WTC11 (cell line): Measurements from ENCODE around the gene ADCY2. TPM values are rescaled to one million over a fixed set of nuclear protein-coding genes. Genes with fewer than 3 reads are reported as not detected.
"Not testable (repeated sequence)": the region's sequence is repeated elsewhere in the genome, so short reads cannot be mapped to it uniquely, and the experiment has no call there.

ENCODE experiments used
- ATAC-seq: fragments of 200-7000 bp; cut with Tn5 transposase; 2 replicates; pipeline ENCODE4 v1.10.0; 2021; ENCODE audit warnings: mild to moderate bottlenecking, moderate library complexity
- CTCF ChIA-PET: fragments of 300-600 bp; sonication (Branson Sonifier 250); formaldehyde crosslinking; loops from one replicate; lab custom pipeline; 2021; ENCODE audit warnings: antibody characterized with exemption; lab: Charles Lee
- POLR2A ChIA-PET: fragments of 350-600 bp; sonication (Branson Sonifier 250); formaldehyde crosslinking; loops from one replicate; lab custom pipeline; 2021; ENCODE audit warnings: antibody characterized with exemption; lab: Charles Lee
- DNase-seq: peaks from one replicate; pipeline ENCODE4 v3.0.0; 2021; ENCODE audit warnings: low spot score
- H3K27ac Mint-ChIP-seq: 2 replicates; pipeline ENCODE4 v1.8.0; 2021; ENCODE audit warnings: mixed read lengths
- H3K27me3 Mint-ChIP-seq: 2 replicates; pipeline ENCODE4 v1.8.0; 2021; ENCODE audit warnings: low read depth, mild to moderate bottlenecking, moderate library complexity, mixed read lengths
- H3K36me3 Mint-ChIP-seq: 2 replicates; pipeline ENCODE4 v1.8.0; 2021; ENCODE audit warnings: mixed read lengths
- H3K4me1 Mint-ChIP-seq: 2 replicates; pipeline ENCODE4 v1.8.0; 2022; ENCODE audit warnings: mixed read lengths
- H3K4me3 Mint-ChIP-seq: 2 replicates; pipeline ENCODE4 v1.8.0; 2021; ENCODE audit warnings: mild to moderate bottlenecking, moderate library complexity, mixed read lengths
- H3K9me3 Mint-ChIP-seq: 2 replicates; pipeline ENCODE4 v1.8.0; 2021; ENCODE audit warnings: mixed read lengths
- CDX4 ChIP-seq: fragments of 250-450 bp; sonication (Bioruptor Pico); IDR thresholded peaks from 2 replicates; pipeline ENCODE4 v1.9.0; 2021; ENCODE audit warnings: moderate library complexity, mild to moderate bottlenecking, inconsistent platforms, borderline replicate concordance
- E2F4 ChIP-seq: sonication (generic); formaldehyde crosslinking; IDR thresholded peaks from 2 replicates; pipeline ENCODE4 v1.8.1; 2022; ENCODE audit warnings: low read depth, mild to moderate bottlenecking, moderate library complexity, missing genetic modification reagents, borderline replicate concordance
- ETV6 ChIP-seq: sonication (generic); formaldehyde crosslinking; IDR thresholded peaks from 2 replicates; pipeline ENCODE4 v1.8.1; 2022; ENCODE audit warnings: mild to moderate bottlenecking, missing genetic modification reagents
- NFE2L1 ChIP-seq: sonication (generic); formaldehyde crosslinking; IDR thresholded peaks from 2 replicates; pipeline ENCODE4 v1.8.1; 2023; ENCODE audit warnings: missing genetic modification reagents
- TEAD1 ChIP-seq: sonication (generic); formaldehyde crosslinking; IDR thresholded peaks from 2 replicates; pipeline ENCODE4 v1.8.0; 2022; ENCODE audit warnings: mild to moderate bottlenecking, missing genetic modification reagents
- ZNF121 ChIP-seq: sonication (generic); formaldehyde crosslinking; IDR thresholded peaks from 2 replicates; pipeline ENCODE4 v1.8.0; 2023; ENCODE audit warnings: missing genetic modification reagents
- ZNF138 ChIP-seq: sonication (generic); formaldehyde crosslinking; conservative IDR thresholded peaks from 2 replicates; pipeline ENCODE4 v1.8.1; 2022; ENCODE audit warnings: mild to moderate bottlenecking, moderate library complexity, missing genetic modification reagents
- ZNF232 ChIP-seq: sonication (generic); formaldehyde crosslinking; IDR thresholded peaks from 2 replicates; pipeline ENCODE4 v1.8.0; 2022; ENCODE audit warnings: mild to moderate bottlenecking, missing genetic modification reagents
- ZNF423 ChIP-seq: fragments of 250-450 bp; sonication (Bioruptor Pico); IDR thresholded peaks from 2 replicates; pipeline ENCODE4 v2.1.2; 2022; ENCODE audit warnings: mild to moderate bottlenecking, moderate library complexity
- ZNF532 ChIP-seq: fragments of 250-450 bp; sonication (Bioruptor Pico); IDR thresholded peaks from 2 replicates; pipeline ENCODE4 v1.9.0; 2021; ENCODE audit warnings: mild to moderate bottlenecking, borderline replicate concordance
- total RNA-seq: library from RNA; stranded (reverse); gene quantifications from 3 replicates; pipeline ENCODE4 v1.2.3, GENCODE V29; 2021
- TF ChIP-seq, protein P1 (sequence below): sonication (generic); formaldehyde crosslinking; IDR thresholded peaks from 2 replicates; pipeline ENCODE4 v1.8.0; 2023; ENCODE audit warnings: missing genetic modification reagents

The ADCY2 gene
- total RNA-seq, 1 experiment from 2014 or later: 142 TPM

- peak overlapping the region; percentile 41 for H3K4me3 Mint-ChIP-seq
- ATAC-seq (peak; percentile 61), DNase-seq (peak; percentile 58)
- peaks cover 89% of the 10 kb centered on the region for H3K4me1 Mint-ChIP-seq
- H3K27me3 Mint-ChIP-seq: no peaks in the 10 kb centered on the region
- no peaks in the 10 kb centered on the region for H3K9me3 Mint-ChIP-seq
- CTCF ChIA-PET: interaction anchor here (0.6 to 4.8 kb wide), 6 partner anchors 8 to 600 kb away, joined by 3 to 23 read pairs (median 4); no protein-coding TSS in a partner anchor
- no peak for TF ChIP-seq ZNF138 (CRISPR knock-in tag)
- peak; percentile 36; the same call in 1 of the 2 replicates for TF ChIP-seq TEAD1 (CRISPR knock-in tag)
- H3K36me3 Mint-ChIP-seq: peaks cover 67% of the 10 kb centered on the region
- POLR2A ChIA-PET: no interaction called here
- peak overlapping the region; percentile 91 for H3K27ac Mint-ChIP-seq
Observed at GRCh38 chr5:7420510-7421280, 24.8 kb downstream of the ADCY2 start.

DNA sequence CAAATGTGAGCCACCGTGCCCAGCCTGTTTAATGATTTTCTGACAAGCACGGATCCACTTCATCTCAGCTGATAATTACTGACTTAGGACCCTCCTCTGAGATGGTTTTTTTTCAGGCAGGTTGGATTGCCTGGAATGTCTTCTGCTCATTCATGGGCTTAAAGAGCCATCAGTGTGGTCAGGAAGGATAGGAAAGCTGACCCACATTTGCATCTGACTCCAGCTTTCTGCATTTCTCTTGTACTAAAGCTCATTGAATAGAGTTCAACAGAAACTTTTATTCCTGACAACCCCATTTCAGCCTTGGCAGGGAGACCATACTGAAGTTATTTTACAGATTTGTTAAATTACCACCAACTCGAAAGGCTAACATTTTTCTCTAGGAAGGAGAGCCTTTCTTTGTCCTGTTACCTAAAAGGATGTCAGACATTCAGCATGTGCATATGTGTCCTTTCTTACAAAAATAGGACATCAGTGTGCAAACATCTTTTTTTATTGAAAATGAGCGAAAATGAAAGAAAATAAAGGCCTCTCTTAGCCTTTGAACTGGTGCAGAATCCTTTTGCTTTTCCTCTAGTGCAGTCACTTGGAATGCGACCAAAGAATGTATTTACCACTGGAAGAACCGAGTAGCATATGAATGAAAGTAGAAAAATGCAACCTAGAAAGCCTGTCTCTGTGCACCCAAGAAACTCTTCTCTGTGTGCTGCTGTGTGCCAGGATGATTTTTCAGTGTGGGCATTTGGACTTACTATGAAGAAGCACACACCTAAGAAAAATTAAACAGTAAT lies 26.6 kb downstream of the ADCY2 start:
- no peak for TF ChIP-seq ZNF423 (CRISPR knock-in tag)
- TF ChIP-seq E2F4 (CRISPR knock-in tag): no peak
- peak; percentile 53; the same call in 1 of the 2 replicates for TF ChIP-seq TEAD1 (CRISPR knock-in tag)
- TF ChIP-seq ZNF232 (CRISPR knock-in tag): 0 out of 2 replicates have a peak, but pooled peaks have one; percentile 23
- TF ChIP-seq ZNF532: no peak
- no peaks in the 10 kb centered on the region for H3K9me3 Mint-ChIP-seq
- POLR2A ChIA-PET: no interaction called here
- peak overlapping the region; percentile 91 for H3K27ac Mint-ChIP-seq
- DNase-seq (no peak), ATAC-seq (peak; percentile 17)
- H3K4me3 Mint-ChIP-seq: peak overlapping the region; percentile 41
- CTCF ChIA-PET: interaction anchor here (4.8 kb wide), 1 partner anchor 97 kb away, joined by 23 read pairs; no protein-coding TSS in a partner anchor
- H3K27me3 Mint-ChIP-seq: no peaks in the 10 kb centered on the region
- H3K4me1 Mint-ChIP-seq: peaks cover 96% of the 10 kb centered on the region
- H3K36me3 Mint-ChIP-seq: peaks cover 62% of the 10 kb centered on the region

DNA sequence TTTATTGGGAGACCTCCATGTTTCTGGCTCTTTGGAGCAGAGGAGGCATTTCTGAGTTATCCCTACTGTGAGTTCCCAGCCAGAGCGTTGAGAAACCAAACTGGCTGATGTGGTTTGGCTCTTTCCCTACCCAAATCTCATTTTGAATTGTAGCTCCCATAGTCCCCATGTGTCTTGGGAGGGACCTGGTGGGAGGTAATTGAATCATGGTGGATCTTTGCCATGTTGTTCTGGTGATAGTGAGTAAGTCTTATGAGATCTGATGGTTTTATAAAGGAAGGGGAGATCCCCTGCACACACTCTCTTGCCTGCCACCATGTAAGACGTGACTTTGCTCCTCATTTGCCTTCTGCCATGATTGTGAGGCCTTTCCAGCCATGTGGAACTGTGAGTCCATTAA lies 27.3 kb downstream of the ADCY2 start:
- POLR2A ChIA-PET, H3K9me3 Mint-ChIP-seq, ATAC-seq, CTCF ChIA-PET, H3K27me3 Mint-ChIP-seq, DNase-seq: not testable (repeated sequence)
- Mint-ChIP-seq H3K27ac (peak overlapping the region; percentile 91), H3K4me1 (peaks cover 96% of the 10 kb centered on the region), H3K4me3 (peak overlapping the region; percentile 12; the same call in 1 of the 2 replicates), H3K36me3 (peaks cover 55% of the 10 kb centered on the region)

DNA sequence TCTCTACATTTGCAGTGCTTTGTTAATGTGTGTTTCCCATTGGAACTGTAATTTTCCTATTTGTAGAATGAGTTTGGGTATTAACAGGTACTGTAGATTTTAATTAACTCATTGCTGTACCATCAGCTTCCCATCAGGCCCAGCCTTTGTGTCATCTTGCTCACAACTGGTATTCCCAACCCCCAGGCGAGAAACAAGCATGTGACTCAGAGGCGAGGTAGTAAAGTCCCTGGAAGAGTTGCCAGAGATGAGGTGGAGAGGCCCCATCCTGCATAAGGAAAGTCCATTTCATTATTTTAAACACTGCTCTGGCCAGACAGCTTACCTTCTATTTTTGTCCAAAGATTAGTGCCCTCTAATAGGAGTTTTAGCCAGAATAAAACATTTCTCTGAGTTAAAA lies 29.9 kb downstream of the ADCY2 start:
- Mint-ChIP-seq H3K36me3 (peaks cover 45% of the 10 kb centered on the region), H3K27me3 (no peaks in the 10 kb centered on the region), H3K9me3 (no peaks in the 10 kb centered on the region), H3K27ac (peak overlapping the region; percentile 87), H3K4me3 (no peak overlapping the region), H3K4me1 (peaks cover 87% of the 10 kb centered on the region)
- CTCF ChIA-PET: no interaction called here
- no peak for DNase-seq
- TF ChIP-seq, protein P1, sequence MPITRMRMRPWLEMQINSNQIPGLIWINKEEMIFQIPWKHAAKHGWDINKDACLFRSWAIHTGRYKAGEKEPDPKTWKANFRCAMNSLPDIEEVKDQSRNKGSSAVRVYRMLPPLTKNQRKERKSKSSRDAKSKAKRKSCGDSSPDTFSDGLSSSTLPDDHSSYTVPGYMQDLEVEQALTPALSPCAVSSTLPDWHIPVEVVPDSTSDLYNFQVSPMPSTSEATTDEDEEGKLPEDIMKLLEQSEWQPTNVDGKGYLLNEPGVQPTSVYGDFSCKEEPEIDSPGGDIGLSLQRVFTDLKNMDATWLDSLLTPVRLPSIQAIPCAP (CRISPR knock-in tag): no peak
- TF ChIP-seq ZNF121 (CRISPR knock-in tag) (no peak), TEAD1 (CRISPR knock-in tag) (no peak), NFE2L1 (CRISPR knock-in tag) (no peak), ETV6 (CRISPR knock-in tag) (no peak), CDX4 (CRISPR knock-in tag) (no peak)
- POLR2A ChIA-PET: no interaction called here
- ATAC-seq: no peak
